Stimulated activated CD8-positive, alpha-beta memory T cell treated with anti-CD3 and anti-CD28 coated beads, Interleukin-12 subunit alpha, Interleukin-12 subunit beta, amount 100 ng/mL, for 24 hours (primary cell): ENCODE data around the gene MYO15A.

ENCODE experiments used
- DNase-seq: peaks from one replicate; pipeline ENCODE4 v3.0.0-alpha.2; 2020; ENCODE audit errors: extremely low read depth

Gene MYO15A

DNA sequence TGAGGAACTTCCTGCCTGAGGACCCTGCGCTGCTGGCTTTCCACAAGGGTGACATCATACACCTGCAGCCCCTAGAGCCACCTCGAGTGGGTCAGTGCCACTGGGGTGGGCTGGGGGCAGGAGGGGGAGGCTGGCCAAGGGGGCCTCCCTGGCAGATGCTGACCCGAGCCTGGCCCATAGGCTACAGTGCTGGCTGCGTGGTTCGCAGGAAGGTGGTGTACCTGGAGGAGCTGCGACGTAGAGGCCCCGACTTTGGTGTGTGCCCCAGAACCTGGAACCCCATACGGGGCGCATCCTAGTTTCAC lies 48.4 kb downstream of the MYO15A start:
- DNase-seq: no peak

DNA sequence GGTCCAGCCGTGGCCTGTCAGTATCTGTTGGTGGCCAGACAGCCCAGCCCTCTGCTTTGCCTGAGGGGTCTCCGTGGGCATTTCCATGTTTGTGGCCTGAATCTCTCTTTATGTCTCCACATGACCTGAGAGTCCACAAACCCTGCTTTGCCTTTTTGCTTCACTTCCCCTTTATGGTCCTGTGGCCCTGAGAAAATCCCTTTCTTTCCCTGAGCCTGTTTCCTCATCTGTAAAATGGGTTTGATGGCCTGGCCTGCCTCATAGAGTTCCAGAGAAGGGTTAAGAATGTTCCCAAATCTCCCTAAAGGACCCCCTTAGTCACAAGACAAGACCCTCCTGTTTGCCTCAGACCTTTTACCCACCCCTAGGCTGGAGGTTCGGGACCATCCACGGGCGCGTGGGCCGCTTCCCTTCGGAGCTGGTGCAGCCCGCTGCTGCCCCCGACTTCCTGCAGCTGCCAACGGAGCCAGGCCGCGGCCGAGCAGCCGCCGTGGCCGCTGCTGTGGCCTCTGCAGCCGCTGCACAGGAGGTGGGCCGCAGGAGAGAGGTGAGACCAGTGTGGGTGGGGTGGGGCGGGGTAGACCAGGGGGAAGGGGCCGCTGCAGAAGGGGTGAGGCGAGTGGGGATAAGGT lies 48.9 kb downstream of the MYO15A start:
- no peak for DNase-seq

DNA sequence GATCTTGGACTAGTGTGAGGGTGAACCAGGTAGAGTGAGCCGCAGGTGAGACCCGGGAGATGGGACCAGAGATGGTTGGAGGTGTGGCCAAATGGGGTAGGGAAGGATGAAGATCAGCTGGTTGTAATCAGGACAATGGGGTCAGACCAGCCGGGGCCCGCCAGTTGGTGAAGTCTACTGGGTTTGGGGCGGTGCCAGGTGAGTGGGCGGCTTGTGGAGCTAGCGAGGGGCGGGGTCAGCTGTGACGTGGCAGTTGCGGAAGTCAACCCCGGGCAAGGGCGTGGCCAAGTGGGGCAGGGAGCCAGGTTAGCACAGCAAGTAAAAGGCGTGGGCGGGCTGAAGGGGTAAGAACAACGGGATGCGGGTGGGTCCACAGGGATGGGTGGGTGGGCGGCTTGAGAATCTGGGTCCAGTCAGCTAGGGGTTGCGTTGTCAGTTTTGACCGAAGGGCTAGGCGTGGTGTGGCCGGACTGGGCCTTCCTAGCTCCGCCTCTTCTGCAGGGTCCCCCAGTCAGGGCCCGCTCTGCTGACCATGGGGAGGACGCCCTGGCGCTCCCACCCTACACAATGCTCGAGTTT lies 49.6 kb downstream of the MYO15A start:
- DNase-seq: peak; percentile 85

DNA sequence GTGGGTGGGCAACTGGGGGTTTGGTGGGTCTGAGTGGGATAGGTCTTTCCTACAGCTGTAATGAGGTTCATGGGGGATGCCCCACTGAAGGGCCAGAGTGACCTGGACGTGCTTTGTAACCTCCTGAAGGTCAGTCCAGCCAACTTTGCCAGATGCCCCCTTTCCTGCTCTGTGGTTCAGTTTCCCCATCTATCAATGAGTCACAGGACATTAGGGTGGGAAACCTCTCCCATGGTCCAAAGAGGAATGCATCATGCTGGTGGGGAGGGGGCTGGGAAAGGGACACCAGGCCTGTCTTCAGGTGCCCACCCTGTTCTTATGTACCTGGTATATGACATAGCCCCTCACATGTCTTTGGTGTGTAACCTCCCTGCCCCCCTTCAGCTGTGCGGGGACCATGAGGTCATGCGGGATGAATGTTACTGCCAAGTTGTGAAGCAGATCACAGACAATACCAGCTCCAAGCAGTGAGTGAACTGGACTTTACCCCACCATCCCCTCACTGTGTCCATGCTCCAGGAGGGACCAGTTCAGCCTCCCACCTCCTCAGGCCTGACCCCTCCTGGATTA lies 51.1 kb downstream of the MYO15A start:
- DNase-seq: no peak

DNA sequence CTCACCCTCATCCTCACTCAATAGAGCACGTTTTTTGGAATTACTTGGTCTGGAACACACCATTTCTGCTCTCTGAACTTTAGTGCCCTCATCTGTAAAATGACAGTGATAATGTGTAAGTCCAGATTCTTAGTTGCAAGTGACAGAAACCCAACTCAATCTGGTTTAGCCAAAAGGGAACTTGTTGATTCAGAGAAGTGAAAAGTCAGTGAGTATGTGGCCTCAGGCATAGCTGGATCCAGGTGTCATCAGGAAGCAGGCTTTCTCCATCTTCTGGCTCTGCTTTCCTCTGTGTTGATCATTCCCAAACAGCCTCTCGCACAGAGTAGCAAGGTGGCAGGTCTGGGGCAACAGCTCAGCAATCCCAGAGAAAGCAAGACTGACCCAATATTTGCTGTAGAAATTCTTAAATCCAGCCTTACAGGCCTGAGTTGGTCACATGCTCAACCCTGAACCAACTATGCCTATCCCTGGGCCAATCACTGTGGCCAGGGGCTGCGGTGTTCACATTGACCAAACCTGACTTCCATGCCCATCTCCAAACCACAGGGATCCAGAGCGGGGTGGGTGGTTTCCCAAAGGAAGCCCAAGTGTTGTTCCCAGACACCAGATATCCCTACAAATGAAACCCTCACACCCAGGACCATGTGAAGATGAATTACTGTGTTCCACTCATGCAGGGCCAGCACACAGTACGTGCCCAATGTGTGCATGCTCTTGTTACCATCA lies 51.7 kb downstream of the MYO15A start:
- no peak for DNase-seq

DNA sequence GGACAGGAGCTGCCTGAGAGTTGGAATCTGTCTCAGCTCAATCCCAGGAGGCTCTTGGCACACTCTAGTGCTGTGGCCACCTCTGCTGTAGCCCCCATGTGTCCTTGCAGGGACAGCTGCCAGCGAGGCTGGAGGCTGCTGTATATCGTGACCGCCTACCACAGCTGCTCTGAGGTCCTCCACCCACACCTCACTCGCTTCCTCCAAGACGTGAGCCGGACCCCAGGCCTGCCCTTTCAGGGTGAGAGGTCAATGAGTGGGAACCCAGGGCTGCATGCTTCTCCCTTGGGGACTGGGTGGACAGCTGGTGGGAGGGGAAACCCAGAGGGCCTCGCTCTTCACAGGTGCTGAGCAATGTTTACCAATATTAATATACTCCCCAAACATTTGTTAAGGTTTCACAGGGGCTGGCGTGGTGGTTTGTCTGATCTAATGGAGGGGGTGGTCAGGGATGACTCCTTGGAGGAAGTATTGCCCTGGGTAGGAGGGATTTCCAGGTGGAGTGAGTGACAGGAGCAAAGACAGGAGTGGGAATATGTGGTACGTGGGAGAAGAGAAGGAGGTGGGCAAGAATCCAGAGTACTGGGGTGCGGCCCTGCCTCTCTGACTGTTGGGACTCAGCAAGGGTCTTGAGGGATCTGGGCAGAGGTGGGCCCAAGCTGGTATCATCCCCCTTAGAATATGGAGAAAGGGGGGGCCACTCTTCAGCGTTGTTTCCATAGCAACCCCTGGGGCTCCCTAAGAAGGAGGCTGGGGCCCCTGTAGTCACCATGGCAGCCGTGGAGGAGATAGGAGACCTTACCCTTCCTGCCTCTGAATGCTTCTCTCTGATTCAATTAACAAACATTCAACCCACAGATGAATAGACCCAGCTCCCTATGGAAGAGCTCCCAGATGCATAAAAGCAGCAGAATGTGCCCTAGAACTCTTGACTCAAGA lies 52.9 kb downstream of the MYO15A start:
- no peak for DNase-seq

DNA sequence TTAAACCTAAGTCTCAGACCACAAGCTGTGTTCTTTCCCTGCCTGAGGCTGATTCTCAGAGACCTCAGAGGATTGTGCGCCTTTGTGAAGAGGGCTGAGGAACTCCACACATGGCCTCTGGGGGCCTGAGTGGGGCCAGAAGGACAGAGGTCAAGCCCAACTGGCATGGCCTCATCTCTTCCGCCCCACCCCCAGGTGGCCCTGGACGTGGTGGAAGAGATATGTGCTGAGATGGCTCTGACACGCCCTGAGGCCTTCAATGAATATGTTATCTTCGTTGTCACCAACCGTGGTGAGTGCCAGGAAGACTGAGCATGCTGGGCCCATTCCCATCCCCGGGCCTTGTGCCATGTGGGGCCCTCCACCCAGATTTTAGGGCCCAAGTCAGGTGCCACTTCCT lies 55.0 kb downstream of the MYO15A start:
- no peak for DNase-seq

DNA sequence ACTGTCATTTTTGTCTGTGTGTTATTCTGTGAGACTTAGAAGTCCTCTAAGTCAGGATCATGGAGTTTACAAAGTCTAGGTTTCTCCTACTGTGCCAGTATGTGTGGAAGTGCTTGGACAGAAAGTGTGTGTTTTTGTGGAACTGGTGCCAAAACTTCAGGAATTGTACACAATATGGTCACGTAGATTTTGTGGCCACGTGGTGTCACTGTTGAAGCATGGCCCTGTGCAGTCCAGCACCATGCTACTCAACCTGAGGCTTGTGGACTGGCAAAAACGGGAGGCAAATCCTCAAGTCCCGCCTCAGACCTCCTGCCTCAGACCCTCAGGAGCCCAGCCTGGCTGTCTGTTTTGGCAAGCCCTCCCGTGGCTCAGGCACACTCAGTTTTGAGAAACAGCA lies 58.3 kb downstream of the MYO15A start:
- no peak for DNase-seq

DNA sequence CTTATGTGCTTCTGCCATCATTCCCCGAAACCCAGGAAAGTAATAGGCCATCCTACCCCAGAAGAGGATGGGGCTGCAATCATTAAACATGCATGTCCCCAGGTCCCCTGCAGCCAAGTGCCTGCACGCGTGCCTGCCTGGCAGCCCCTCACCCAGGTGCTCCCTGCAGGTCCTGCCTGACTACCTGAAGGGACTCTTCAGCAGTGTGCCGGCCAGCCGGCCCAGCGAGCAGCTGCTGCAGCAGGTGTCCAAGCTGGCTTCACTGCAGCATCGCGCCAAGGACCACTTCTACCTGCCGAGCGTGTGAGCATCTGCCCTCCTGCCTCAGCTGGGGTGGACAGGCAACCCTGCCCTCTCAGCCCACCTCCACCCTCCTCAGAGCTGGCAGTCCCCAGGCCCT lies 58.9 kb downstream of the MYO15A start:
- no peak for DNase-seq

DNA sequence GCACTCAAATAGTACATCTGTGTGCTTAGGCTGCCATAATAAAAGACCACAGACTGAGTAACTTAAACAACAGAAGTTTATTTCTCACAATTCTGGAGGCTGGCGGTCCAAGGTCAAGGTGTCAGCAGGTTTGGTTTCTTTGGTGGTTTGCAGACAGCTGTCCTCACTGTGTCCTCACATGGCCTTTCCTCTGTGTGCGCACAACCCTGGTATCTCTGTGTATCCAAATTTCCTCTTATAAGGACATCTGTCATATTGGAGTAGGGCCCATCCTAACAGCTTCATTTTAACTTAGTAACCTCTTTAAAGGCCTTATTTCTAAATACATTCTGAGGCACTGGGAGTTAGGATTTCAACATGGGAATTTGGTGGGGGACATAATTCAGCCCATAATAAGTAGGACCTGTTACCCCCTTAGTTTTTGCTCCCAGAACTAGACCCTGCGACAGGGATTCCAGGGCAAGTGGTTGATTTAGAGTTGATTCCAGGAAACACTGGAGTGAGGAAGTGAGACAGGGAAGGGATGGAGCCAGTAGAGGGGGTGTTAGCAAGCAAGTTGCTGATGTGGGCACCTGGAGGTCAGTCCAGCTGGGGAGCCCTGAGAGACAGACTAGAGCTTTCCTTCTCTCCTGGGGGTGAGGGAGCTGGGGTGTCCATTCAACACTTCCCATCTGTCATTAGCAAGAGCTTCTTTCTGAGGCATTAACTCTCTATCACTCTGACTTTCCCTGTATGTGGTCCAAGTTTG lies 64.1 kb downstream of the MYO15A start:
- no peak for DNase-seq

DNA sequence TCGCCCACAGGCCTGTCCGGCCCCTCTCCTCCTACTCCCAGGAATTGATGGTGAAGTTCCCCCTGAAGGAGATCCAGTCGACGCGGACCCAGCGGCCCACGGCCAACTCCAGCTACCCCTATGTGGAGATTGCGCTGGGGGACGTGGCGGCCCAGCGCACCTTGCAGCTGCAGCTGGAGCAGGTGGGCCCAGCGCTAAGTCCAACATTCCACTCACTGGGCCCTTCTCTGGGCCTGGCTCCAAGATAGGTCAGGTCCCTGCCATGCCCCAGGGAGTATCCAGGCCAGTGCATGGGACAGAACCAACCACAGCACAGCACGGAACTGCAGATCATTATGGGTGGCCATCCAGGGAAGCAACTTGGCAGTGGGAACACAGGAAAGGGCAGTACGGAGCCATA lies 65.2 kb downstream of the MYO15A start:
- no peak for DNase-seq

DNA sequence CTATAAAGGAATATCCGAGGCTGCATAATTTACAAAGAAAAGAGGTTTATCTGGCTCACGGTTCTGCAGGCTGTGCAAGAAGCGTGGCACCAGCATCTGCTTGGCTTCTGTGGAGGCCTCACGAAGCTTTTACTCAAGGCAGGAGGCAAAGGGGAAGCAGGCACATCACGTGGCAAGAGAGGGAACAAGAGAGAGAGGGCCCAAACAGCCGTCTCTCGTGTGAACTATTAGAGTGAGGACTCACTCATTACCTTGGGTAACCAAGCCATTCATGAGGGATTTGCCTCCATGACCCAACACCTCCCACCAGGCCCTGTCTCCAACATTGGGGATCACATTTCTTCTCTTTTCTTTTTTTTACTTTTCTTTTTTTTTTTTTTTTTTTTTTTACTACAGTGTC lies 67.6 kb downstream of the MYO15A start:
- DNase-seq: no peak

DNA sequence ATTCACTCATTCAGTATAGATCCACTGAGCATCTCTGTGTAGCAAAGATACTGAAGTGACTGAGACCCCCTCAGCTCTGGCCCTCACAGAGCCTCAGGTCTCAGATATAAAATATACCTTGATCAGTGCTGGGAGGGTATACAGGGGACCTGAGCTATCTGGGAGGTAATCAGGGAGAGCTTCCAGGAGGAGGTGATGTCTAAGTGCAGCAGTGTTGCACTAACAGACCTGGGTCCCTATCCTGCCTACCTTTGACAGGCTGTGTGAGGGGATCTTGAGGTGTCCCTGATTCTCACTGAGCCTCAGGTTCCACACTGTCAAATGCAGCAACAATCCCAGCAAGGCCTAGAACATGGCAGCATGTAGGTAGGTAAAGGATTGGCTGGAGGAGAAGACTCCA lies 68.6 kb downstream of the MYO15A start:
- DNase-seq: no peak

DNA sequence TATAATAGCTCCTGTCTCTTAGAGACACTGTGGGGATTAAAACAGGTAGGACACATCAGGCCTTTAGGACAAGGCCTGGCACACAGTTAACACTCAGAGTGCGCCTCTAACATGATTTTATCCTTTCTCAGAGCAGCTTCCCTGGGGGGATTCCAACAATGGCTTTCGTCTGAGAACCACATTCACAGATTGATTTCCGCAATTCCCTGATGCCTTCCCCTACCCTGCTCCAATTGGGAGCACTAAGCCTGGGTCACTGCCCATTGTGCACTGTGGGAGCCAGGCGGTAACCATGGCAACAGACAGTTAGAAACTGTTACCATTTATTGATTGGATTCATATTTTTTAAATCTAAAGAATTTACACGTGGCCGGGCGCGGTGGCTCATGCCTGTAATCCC lies 69.2 kb downstream of the MYO15A start:
- DNase-seq: no peak

DNA sequence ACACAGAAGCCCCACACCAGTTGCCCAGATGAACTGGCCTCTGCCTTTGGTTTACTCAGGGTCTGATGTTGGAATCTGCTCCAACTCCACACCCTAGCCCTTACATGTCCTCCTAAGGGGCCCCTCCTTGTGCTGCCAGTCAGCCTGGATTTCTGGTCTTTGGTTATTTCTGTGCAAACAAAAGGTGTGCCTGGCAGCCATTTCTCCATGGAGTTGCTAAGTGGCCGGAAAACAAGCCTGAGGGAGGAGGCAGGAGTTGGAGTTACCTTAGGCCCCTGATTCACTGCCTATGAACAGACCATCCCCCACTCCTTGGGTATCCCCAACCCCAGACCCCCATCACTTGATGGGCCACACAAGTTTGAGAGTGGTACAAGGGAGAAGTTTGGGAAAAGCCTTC lies 70.6 kb downstream of the MYO15A start:
- no peak for DNase-seq

DNA sequence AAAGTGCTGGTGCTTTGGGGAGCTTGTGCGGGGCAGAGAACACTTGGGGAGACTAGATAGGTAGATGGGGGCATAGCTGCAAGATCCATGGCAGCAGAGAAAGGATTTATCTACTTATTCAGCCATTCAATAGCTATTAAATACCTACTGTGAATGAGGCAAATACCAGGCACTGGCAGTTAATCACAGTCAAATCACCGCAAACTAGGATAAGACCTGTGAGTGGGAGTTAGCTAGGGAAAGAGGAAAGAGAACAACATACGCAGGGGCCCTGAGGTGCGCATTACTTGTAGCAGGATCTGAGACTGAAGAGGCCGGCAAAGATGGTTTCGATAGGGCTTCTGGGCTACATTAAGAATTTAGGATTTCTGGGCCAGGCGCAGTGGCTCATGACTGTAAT lies 71.2 kb downstream of the MYO15A start:
- no peak for DNase-seq

DNA sequence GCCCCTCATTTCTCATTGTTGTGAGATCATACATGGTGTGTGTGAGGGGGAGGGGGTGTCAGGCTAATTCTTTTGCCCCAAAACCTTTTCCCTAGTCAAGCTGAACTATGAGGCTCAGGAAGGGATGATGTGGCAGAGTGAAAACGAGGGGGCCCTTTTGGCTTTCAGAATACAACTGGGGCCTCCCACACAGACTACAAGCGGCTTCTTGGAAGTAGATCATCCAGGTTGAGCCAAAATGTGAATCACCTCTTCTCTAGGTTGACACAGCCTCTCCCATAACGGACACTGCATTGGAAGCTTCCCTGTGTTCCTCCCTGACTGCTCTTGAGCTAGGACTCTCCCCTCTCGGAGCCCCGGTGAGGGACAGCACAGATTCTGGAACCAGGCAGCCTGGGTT lies 72.8 kb downstream of the MYO15A start:
- no peak for DNase-seq

DNA sequence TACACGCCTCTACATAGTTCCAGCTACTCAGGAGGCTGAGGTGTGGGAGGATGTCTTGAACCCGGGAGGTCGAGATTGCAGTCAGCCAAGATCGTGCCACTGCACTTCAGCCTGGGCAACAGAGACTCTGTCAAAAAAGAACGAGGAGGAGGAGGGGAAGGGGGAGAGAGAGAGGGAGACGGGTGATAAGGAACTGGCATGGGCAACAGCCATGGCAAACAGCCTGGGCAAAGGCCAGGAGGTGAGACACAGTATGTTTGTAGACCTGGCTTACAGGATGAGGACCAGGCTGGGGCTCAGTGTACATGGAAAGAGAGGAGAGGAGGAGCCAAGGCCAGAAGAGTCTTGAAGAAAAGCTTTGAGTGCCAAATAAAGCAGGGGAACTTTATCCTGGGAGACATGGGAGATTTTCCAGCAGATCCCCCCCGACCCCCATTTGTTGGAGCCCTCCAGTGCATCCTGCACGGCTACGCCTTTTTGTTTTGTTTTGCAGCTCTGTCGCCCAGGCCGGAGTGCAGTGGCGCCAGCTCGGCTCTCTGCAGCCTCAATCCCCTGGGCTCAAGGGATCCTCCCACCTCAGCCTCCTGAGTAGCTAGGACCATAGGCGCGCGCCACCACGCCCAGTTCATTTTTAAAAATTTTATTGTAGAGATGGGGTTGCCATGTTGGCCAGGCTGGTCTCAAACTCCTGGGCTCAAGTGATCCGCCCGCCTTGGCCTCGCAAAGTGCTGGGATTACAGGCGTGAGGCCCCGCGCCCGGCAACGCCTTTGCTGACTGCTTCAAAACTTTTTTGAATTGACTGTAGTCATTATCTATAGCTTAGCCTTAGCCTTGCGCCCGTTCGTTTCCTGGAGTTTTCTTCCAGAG lies 73.8 kb downstream of the MYO15A start:
- DNase-seq: no peak

DNA sequence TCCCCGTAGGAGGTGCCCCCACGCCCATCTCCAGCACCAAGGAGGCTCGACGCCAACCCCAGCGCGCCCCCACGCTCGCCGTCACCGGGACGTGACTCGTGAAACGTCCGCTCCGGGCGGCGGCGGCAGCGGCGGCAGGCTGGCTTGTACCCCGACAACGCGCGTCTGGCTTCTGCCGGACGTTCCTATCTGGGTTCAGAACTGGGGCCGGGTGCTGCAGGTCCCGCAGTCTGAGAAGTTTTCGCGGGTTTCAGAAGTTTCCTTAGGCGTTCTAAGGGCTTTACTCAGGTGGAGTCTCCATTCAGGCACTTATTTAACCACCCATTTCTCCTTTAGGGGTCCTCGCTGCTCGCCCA lies 74.4 kb downstream of the MYO15A start:
- peak; percentile 60 for DNase-seq

DNA sequence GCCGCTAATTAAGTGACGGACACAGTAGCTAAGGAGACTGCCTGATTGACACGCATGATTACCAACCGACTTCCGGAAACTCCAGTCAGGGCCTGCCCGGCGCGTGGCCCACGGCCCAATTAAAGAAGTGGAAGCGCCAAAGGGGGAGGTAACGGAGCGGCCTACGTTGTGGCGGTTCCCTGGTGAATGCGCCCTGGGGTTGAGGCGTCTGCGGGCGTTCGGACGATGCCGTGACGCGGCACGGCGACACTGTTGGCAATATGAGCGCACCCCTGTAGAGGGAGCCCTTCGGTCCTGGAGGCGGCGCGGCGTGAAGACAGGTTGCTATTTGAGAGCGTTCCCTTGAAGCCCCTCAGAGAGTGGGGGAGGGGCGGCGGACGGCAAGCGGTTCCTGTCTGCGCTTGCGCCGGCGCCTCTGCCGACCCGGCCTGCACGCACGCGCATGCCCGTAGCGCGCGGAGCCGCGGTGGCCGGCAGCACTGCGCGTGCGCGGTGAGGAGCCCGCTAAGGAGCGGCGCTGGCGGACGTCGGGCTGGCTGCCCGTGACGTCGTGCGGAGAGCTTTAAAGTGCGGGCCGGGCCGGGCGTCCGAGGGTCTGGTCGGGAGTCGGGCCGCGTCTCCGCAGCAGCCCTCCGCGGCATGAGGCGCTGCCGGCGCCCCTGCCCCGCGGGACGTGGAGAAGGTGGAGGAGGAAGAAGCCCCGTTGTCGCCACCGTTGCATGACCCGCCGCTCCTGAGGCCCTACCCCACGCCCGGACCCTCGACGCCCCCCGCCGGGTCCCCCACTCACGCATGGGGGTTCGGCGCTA lies 75.0 kb downstream of the MYO15A start, which contains the start of gene ALKBH5:
Gene ALKBH5 (plus strand): TSS at position 495 of the 809 bp plus-strand sequence. CDS start 416 bp downstream, outside the sequence.
- peak; percentile 92 for DNase-seq
